GM12878 (cell line): ENCODE measurements around the gene TH. TPM values are rescaled to one million over a fixed set of nuclear protein-coding genes. Genes with fewer than 3 reads are reported as not detected.

Source experiments
- ATAC-seq: fragments of 200-7000 bp; cut with Tn5 transposase; 3 replicates; pipeline ENCODE4 v1.9.1; 2020; ENCODE audit warnings: mild to moderate bottlenecking, moderate library complexity
- BruUV-seq: library from RNA; stranded (reverse); fragments of 400-500 nt; replicated peaks from 2 replicates; lab custom pipeline; 2021; lab: Mats Ljungman, UMichigan
- CTCF ChIA-PET: fragments of 300-600 bp; sonication (Branson Sonifier 250); formaldehyde crosslinking; extraction: SDS; loops from one replicate; lab custom pipeline; 2021; ENCODE audit warnings: inconsistent platforms; lab: Yijun Ruan, JAX
- POLR2A ChIA-PET: fragments of 350-600 bp; formaldehyde crosslinking; extraction: SDS; loops from one replicate; lab custom pipeline; 2021; ENCODE audit warnings: inconsistent platforms; lab: Charles Lee
- RAD21 ChIA-PET: fragments of 300-600 bp; sonication (Branson Sonifier 250); formaldehyde crosslinking; loops from one replicate; lab custom pipeline; 2023; ENCODE audit warnings: antibody characterized with exemption; ENCODE audit not compliant: unreplicated experiment; lab: Charles Lee
- SMC1A ChIA-PET: fragments of 300-600 bp; sonication (Branson Sonifier 250); formaldehyde crosslinking; loops from one replicate; lab custom pipeline; 2023; ENCODE audit not compliant: unreplicated experiment, uncharacterized antibody; lab: Charles Lee
- DNase-seq: peaks from one replicate; pipeline ENCODE4 v3.0.0-alpha.2; 2011; ENCODE audit warnings: low read depth, low spot score
- FAIRE-seq: peaks from 3 replicates; lab custom pipeline; 2011; peaks lifted over from hg19 to GRCh38; lab: Jason Lieb, UNC
- H2AFZ ChIP-seq: 2 replicates; pipeline ENCODE4 v1.6.0; 2011; ENCODE audit warnings: low read depth, low read length, control low read depth; ENCODE audit not compliant: control insufficient read depth
- H3K27ac ChIP-seq: 2 replicates; pipeline ENCODE4 v1.5.1; 2011; ENCODE audit warnings: control low read depth; ENCODE audit not compliant: control insufficient read depth, insufficient read depth
- H3K27me3 ChIP-seq, 2 experiments: replicated peaks in 1 of 2; 2 replicates each; pipeline versions ENCODE4 v1.6.0 to v1.6.1; 2011; ENCODE audit warnings: low read length in 1 of 2; ENCODE audit not compliant: control insufficient read depth in 2 of 2, insufficient read depth in 2 of 2
- H3K36me3 ChIP-seq, 2 experiments: 2 replicates each; pipeline ENCODE4 v1.5.1; 2011; ENCODE audit warnings: low read length in 1 of 2; ENCODE audit not compliant: control insufficient read depth in 2 of 2, insufficient read depth in 2 of 2
- H3K4me1 ChIP-seq: 2 replicates; pipeline ENCODE4 v1.6.1; 2011; ENCODE audit warnings: mild to moderate bottlenecking, low read length, moderate library complexity, mixed read lengths; ENCODE audit not compliant: control insufficient read depth, insufficient read depth
- H3K4me2 ChIP-seq: 2 replicates; pipeline ENCODE4 v1.6.0; 2011; ENCODE audit warnings: control low read depth; ENCODE audit not compliant: control insufficient read depth, insufficient read depth
- H3K4me3 ChIP-seq: fragments of 200-600 bp; sonication (generic); 2 replicates; pipeline ENCODE4 v1.5.1; 2016
- H3K79me2 ChIP-seq: 2 replicates; pipeline ENCODE4 v1.6.0; 2011; ENCODE audit warnings: low read length; ENCODE audit not compliant: control insufficient read depth, insufficient read depth
- H3K9ac ChIP-seq: 2 replicates; pipeline ENCODE4 v1.8.0; 2011; ENCODE audit warnings: low read length, control low read depth, mixed read lengths; ENCODE audit not compliant: control insufficient read depth, insufficient read depth
- H3K9me3 ChIP-seq: replicated peaks from 3 replicates; pipeline ENCODE4 v1.5.1; 2011; ENCODE audit warnings: mild to moderate bottlenecking, low read length; ENCODE audit not compliant: control insufficient read depth, insufficient read depth
- H4K20me1 ChIP-seq: 2 replicates; pipeline ENCODE4 v1.6.0; 2011; ENCODE audit not compliant: control insufficient read depth, insufficient read depth
- CEBPB ChIP-seq, 2 experiments: fragments of 150-350 bp in 1 of 2; IDR thresholded peaks; 2 replicates each; pipeline ENCODE4 v1.6.1; 2012 to 2014; ENCODE audit warnings: low read depth in 2 of 2, low read length in 2 of 2, borderline replicate concordance in 1 of 2, inconsistent platforms in 1 of 2
- CHD2 ChIP-seq: IDR thresholded peaks from 2 replicates; pipeline ENCODE4 v1.6.1; 2011; ENCODE audit warnings: low read depth, low read length, improper control_type of control experiment, borderline replicate concordance
- CREB1 ChIP-seq: IDR thresholded peaks from 2 replicates; pipeline ENCODE4 v1.6.1; 2012; ENCODE audit warnings: low read depth, mild to moderate bottlenecking, inconsistent platforms
- DPF2 ChIP-seq: fragments of 450-650 bp; IDR thresholded peaks from 2 replicates; pipeline ENCODE4 v1.6.1; 2017; ENCODE audit warnings: mild to moderate bottlenecking
- FOXM1 ChIP-seq: IDR thresholded peaks from 2 replicates; pipeline ENCODE4 v1.6.1; 2012; ENCODE audit warnings: low read depth, mild to moderate bottlenecking, inconsistent platforms, low read length, moderate library complexity
- HCFC1 ChIP-seq: fragments of 150-350 bp; IDR thresholded peaks from 2 replicates; pipeline ENCODE4 v1.6.1; 2014; ENCODE audit warnings: low read length
- MXI1 ChIP-seq: fragments of 150-350 bp; IDR thresholded peaks from 2 replicates; pipeline ENCODE4 v1.6.1; 2011; ENCODE audit warnings: low read depth, mild to moderate bottlenecking, inconsistent platforms, low read length, improper control_type of control experiment
- NFYA ChIP-seq: IDR thresholded peaks from 2 replicates; pipeline ENCODE4 v1.6.1; 2011; ENCODE audit warnings: low read depth, mild to moderate bottlenecking, low read length, improper control_type of control experiment, borderline replicate concordance
- RAD51 ChIP-seq: fragments of 450-650 bp; IDR thresholded peaks from 2 replicates; pipeline ENCODE4 v1.6.1; 2016; ENCODE audit warnings: moderate library complexity, mild to moderate bottlenecking, inconsistent platforms
- SIX5 ChIP-seq: IDR thresholded peaks from 2 replicates; pipeline ENCODE4 v1.6.1; 2011; ENCODE audit warnings: mild to moderate bottlenecking, low read depth, low read length, moderate library complexity; ENCODE audit not compliant: severe bottlenecking
- SMAD5 ChIP-seq: IDR thresholded peaks from 2 replicates; pipeline ENCODE4 v1.6.1; 2016; ENCODE audit warnings: antibody characterized with exemption, low read depth
- SREBF2 ChIP-seq: IDR thresholded peaks from 2 replicates; pipeline ENCODE4 v1.6.1; 2012; ENCODE audit warnings: mild to moderate bottlenecking, low read length
- SRF ChIP-seq, 2 experiments: IDR thresholded peaks; 2 replicates each; pipeline ENCODE4 v1.6.1; 2011; ENCODE audit warnings: low read depth in 2 of 2, low read length in 2 of 2, mild to moderate bottlenecking in 1 of 2, moderate library complexity in 1 of 2
- YY1 ChIP-seq: IDR thresholded peaks from 2 replicates; pipeline ENCODE4 v1.6.1; 2011; ENCODE audit warnings: low read depth, mild to moderate bottlenecking, low read length
- ZNF24 ChIP-seq: fragments of 450-650 bp; IDR thresholded peaks from 2 replicates; pipeline ENCODE4 v1.6.1; 2017; ENCODE audit warnings: antibody characterized with exemption, mild to moderate bottlenecking
- ZZZ3 ChIP-seq: IDR thresholded peaks from 2 replicates; pipeline ENCODE4 v1.6.1; 2011; ENCODE audit warnings: low read depth; ENCODE audit not compliant: control insufficient read depth, insufficient read length
- WGBS: methylation state at CpG from one replicate; pipeline ENCODE4 v1.1.6; 2016; ENCODE audit warnings: low lambda C conversion rate; ENCODE audit not compliant: insufficient replicate concordance, insufficient coverage; ENCODE audit errors: missing lambda C conversion rate; 5-methylcytosine and 5-hydroxymethylcytosine counted together
- in situ Hi-C: fragments of 300-500 bp; cut with MboI; formaldehyde crosslinking; loops from 9 replicates; pipeline ENCODE4 v1.14.3; 2018; ENCODE audit warnings: mixed read lengths
- intact Hi-C: fragments of 100-400 bp; cut with micrococcal nuclease; formaldehyde crosslinking; loops from one replicate; pipeline ENCODE4 v1.14.2; 2022; ENCODE audit not compliant: unreplicated experiment
- polyA plus RNA-seq, 11 experiments: library from polyadenylated mRNA; depleted of rRNA in 4 of 11; unstranded in 6 of 11; stranded (reverse) in 5 of 11; fragments of >200 nt; fragmentation: Nextera tagmentation in 4 of 11; fragmentation: Illumina TruSeq in 1 of 11; extraction: Ambion mirVana in 4 of 11; extraction: Trizol in 1 of 11; gene quantifications; 1 replicate in 1 of 11; 2 replicates in 10 of 11; pipeline versions ENCODE4 v1.2.1 to v1.2.3, GENCODE V29; 2011 to 2016; ENCODE audit warnings: inconsistent platforms in 2 of 11, missing spikeins in 2 of 11, low read depth in 1 of 11
- total RNA-seq, 4 experiments: library from RNA; depleted of rRNA in 3 of 4; stranded (reverse); fragments of >200 nt in 3 of 4; fragmentation: Illumina TruSeq in 1 of 4; extraction: Trizol in 1 of 4; gene quantifications; 2 replicates each; pipeline versions ENCODE4 v1.2.1 to v1.2.3, GENCODE V29; 2013 to 2021
- TF ChIP-seq, protein P1 (sequence below): fragments of 450-650 bp; IDR thresholded peaks from 2 replicates; pipeline ENCODE4 v1.6.1; 2016; ENCODE audit warnings: mild to moderate bottlenecking
- TF ChIP-seq, protein P2 (sequence below): fragments of 450-650 bp; IDR thresholded peaks from 2 replicates; pipeline ENCODE4 v1.6.1; 2017; ENCODE audit warnings: mild to moderate bottlenecking
- TF ChIP-seq, protein P3 (sequence below): fragments of 150-350 bp; IDR thresholded peaks from 2 replicates; pipeline ENCODE4 v1.6.1; 2016; ENCODE audit warnings: low read depth, low read length

TH gene
- total and polyA plus RNA-seq, 10 of the 15 experiments (the other 5 are each of a cell fraction or from before 2014, with no cell fraction given): not detected

DNA sequence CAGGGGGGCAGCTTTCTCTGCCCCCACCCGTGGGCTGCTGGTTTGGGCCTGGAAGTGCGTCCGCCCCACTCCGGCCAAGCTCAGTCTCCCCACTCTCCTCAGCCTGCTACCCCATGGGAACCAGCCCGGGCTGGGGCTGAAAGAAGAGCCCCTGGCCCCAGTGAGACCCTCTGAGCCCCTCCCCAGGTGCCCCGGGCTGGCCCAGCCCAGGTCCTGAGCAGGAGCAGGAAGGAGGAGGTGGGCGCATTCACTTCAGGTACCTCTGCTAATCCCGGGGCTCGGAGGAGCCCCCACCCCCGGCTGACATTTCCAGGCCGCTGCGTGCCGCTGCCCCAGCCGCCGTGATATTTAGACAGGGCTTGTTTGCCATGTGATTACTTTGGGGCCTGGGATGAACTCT lies 8.7 kb upstream of the TH start:
- intact Hi-C loops (no loop called here), in situ Hi-C loops (no loop called here)
- no peak overlapping the region for H3K4me2 ChIP-seq
- WGBS: 54% methylated on average over 12 of the region's 15 CpGs
- BruUV-seq: no TSS peak
- no peak overlapping the region for H3K27ac ChIP-seq
- ATAC-seq (no peak), FAIRE-seq (no peak), DNase-seq (no peak)
- no peaks in the 10 kb centered on the region; a peak in 1 of 4 replicates for H3K27me3 ChIP-seq
- no peaks in the 10 kb centered on the region for H3K4me1 ChIP-seq
- no peak overlapping the region for H3K4me3 ChIP-seq
- no peaks in the 10 kb centered on the region for H3K36me3 ChIP-seq
- H4K20me1 ChIP-seq: no peaks in the 10 kb centered on the region
- ChIA-PET CTCF (no interaction called here), POLR2A (no interaction called here), RAD21 (no interaction called here), SMC1A (no interaction called here)
- no peaks in the 10 kb centered on the region for H3K9me3 ChIP-seq
- TF ChIP-seq, protein P1, sequence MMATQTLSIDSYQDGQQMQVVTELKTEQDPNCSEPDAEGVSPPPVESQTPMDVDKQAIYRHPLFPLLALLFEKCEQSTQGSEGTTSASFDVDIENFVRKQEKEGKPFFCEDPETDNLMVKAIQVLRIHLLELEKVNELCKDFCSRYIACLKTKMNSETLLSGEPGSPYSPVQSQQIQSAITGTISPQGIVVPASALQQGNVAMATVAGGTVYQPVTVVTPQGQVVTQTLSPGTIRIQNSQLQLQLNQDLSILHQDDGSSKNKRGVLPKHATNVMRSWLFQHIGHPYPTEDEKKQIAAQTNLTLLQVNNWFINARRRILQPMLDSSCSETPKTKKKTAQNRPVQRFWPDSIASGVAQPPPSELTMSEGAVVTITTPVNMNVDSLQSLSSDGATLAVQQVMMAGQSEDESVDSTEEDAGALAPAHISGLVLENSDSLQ: no peak
- no peak for TF ChIP-seq NFYA
- no peak for TF ChIP-seq SMAD5
- no peak for TF ChIP-seq DPF2
- no peak for TF ChIP-seq FOXM1
- TF ChIP-seq RAD51: no peak
- TF ChIP-seq, protein P2, sequence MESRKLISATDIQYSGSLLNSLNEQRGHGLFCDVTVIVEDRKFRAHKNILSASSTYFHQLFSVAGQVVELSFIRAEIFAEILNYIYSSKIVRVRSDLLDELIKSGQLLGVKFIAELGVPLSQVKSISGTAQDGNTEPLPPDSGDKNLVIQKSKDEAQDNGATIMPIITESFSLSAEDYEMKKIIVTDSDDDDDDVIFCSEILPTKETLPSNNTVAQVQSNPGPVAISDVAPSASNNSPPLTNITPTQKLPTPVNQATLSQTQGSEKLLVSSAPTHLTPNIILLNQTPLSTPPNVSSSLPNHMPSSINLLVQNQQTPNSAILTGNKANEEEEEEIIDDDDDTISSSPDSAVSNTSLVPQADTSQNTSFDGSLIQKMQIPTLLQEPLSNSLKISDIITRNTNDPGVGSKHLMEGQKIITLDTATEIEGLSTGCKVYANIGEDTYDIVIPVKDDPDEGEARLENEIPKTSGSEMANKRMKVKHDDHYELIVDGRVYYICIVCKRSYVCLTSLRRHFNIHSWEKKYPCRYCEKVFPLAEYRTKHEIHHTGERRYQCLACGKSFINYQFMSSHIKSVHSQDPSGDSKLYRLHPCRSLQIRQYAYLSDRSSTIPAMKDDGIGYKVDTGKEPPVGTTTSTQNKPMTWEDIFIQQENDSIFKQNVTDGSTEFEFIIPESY: no peak
- no peak for TF ChIP-seq SIX5
- TF ChIP-seq CREB1: no peak
- TF ChIP-seq ZNF24: no peak
- TF ChIP-seq CHD2: no peak
- TF ChIP-seq YY1: no peak
- no peak for TF ChIP-seq CEBPB (IDR thresholded peaks at IDR 0.05; ENCODE audit: borderline replicate concordance in 1 of 2, low read depth in 2 of 2, low read length in 2 of 2)
- TF ChIP-seq, protein P3, sequence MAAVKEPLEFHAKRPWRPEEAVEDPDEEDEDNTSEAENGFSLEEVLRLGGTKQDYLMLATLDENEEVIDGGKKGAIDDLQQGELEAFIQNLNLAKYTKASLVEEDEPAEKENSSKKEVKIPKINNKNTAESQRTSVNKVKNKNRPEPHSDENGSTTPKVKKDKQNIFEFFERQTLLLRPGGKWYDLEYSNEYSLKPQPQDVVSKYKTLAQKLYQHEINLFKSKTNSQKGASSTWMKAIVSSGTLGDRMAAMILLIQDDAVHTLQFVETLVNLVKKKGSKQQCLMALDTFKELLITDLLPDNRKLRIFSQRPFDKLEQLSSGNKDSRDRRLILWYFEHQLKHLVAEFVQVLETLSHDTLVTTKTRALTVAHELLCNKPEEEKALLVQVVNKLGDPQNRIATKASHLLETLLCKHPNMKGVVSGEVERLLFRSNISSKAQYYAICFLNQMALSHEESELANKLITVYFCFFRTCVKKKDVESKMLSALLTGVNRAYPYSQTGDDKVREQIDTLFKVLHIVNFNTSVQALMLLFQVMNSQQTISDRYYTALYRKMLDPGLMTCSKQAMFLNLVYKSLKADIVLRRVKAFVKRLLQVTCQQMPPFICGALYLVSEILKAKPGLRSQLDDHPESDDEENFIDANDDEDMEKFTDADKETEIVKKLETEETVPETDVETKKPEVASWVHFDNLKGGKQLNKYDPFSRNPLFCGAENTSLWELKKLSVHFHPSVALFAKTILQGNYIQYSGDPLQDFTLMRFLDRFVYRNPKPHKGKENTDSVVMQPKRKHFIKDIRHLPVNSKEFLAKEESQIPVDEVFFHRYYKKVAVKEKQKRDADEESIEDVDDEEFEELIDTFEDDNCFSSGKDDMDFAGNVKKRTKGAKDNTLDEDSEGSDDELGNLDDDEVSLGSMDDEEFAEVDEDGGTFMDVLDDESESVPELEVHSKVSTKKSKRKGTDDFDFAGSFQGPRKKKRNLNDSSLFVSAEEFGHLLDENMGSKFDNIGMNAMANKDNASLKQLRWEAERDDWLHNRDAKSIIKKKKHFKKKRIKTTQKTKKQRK: no peak
- no peak for TF ChIP-seq HCFC1
- TF ChIP-seq SREBF2: no peak
- no peak for TF ChIP-seq SRF (IDR thresholded peaks at IDR 0.05; ENCODE audit: low read depth in 2 of 2, low read length in 2 of 2)
- no peak for TF ChIP-seq MXI1
- TF ChIP-seq ZZZ3: no peak
- H2AFZ ChIP-seq: no peak overlapping the region
- H3K79me2 ChIP-seq: no peaks in the 10 kb centered on the region
- H3K9ac ChIP-seq: no peak overlapping the region
